Breast epithelium (tissue), 3 donors: ENCODE data around the gene PC.

ENCODE experiments used
- POLR2A ChIP-seq: fragments of 450-650 bp; IDR thresholded peaks from one replicate; pipeline ENCODE4 v1.6.1; 2016; ENCODE audit warnings: antibody characterized with exemption, mild to moderate bottlenecking, moderate library complexity
- POLR2AphosphoS5 ChIP-seq, 3 donors: sonication (generic); formaldehyde crosslinking; IDR thresholded peaks; one replicate each; pipeline ENCODE4 v1.6.1; 2017; ENCODE audit warnings: antibody characterized with exemption in 3 of 3
- TF ChIP-seq, protein P1 (sequence below), 3 donors: fragments of 450-650 bp; IDR thresholded peaks; one replicate each; pipeline ENCODE4 v1.5.1; 2016 to 2017; ENCODE audit warnings: antibody characterized with exemption in 3 of 3, mild to moderate bottlenecking in 3 of 3, moderate library complexity in 3 of 3

DNA sequence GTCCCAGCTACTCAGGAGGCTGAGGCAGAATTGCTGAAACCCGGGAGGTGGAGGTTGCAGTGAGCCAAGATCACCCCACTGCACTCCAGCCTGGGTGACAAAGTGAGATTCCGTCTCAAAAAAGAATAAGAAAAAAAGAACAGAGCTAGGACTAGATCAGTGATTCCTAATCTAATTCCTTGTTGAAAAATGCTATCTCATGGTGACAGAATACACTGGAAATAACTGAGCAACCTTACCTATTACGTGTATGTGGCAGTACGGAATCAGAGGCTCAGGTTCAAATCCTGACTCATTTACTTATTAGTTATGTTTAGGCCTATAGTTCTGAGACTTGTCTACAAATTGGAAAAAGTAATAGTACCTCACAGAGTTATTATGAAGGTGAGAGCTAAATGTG, 134.5 kb downstream of the PC start:
- TF ChIP-seq, protein P1, sequence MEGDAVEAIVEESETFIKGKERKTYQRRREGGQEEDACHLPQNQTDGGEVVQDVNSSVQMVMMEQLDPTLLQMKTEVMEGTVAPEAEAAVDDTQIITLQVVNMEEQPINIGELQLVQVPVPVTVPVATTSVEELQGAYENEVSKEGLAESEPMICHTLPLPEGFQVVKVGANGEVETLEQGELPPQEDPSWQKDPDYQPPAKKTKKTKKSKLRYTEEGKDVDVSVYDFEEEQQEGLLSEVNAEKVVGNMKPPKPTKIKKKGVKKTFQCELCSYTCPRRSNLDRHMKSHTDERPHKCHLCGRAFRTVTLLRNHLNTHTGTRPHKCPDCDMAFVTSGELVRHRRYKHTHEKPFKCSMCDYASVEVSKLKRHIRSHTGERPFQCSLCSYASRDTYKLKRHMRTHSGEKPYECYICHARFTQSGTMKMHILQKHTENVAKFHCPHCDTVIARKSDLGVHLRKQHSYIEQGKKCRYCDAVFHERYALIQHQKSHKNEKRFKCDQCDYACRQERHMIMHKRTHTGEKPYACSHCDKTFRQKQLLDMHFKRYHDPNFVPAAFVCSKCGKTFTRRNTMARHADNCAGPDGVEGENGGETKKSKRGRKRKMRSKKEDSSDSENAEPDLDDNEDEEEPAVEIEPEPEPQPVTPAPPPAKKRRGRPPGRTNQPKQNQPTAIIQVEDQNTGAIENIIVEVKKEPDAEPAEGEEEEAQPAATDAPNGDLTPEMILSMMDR (IDR thresholded peaks at IDR 0.05) = no peak
- no peak for TF ChIP-seq POLR2A
- TF ChIP-seq POLR2AphosphoS5 (IDR thresholded peaks at IDR 0.05) = no peak
